GM19455 (cell line): ENCODE results near the gene RASD2.

Experiments
- ATAC-seq: cut with Tn5 transposase; IDR thresholded peaks from one replicate; pipeline ENCODE4 v1.9.1; 2021; ENCODE audit not compliant: unreplicated experiment

Gene RASD2

DNA sequence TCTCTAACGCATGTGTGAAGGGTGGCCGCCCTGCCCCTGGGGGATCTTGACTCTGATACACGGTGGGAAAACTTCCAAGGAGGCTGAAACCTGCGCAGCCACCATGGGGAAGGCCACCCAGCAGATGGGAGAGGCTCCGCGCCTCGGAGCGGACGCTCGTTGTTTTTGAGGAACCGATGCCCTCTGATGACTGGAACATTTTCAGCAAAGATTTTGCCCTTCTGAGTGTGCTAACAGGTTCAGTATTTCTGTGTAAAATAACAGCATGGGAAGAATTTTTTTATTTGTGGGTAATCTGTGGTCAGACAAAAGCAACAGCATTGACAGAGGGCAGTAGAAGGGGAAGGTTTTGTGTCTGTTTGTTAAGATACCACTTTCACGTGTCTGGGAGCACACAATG is 59.8 kb downstream of the RASD2 start:
- no peak for ATAC-seq

DNA sequence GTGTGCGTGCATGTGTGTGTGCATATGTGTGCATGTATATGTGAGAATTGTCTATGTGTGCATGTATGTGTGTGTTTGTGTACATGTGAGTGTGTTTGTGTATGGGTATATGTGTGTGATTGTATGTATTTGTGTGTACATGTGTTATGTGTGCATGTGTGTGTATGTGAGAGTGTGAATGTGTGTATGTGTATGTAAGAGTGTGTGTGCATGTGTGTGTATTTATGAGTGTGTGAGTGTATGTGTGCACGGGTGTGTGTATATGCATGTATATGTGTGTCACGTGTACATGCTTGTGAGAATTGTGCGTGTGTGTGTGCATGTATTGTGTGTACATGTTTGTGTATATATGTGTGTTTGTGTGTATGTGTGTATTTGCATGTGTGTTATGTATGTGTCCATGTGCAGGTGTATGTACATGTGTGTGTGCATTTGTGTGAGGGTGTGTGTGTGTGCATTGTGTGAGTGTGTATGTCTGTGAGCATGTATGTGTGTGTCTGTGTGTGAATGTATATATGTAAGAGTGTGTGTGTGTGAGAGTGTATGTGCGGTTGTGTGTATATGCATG is 60.5 kb downstream of the RASD2 start:
- ATAC-seq: no peak

DNA sequence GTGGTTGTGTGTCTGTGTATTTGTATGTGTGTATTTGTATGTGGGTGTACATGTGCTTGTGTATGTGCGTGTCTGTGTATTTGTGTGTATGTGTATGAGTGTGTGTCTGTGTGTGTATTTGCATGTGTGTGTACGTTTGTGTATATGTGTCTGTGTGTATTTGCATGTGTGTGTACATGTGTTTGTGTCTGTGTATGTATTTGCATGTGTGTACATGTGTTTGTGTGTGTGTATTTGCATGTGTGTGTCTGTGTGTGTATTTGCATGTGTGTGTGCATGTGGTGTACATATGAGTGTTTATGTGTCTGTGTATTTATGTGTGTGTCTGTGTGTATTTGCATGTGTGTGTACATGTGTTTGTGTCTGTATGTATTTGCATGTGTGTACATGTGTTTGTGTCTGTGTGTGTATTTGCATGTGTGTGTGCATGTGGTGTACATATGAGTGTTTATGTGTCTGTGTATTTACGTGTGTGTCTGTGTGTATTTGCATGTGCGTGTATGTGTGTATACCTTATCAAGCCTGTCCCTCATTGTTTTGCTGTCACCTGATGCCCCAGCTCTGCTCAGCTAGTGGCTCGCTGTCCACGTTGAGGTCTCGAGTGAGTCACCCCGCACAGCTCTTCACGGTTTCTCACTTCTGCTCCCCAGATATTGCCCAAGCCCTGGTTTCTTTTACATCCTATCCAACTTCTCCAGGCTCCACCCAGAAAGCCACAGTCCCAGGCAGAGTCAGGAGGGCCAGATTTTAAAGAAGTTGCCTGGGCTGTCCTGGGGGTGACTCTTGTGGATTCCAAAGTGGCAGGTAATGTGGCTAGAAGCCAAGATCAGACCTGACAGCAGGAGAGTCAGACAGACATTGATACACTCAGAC is 61.3 kb downstream of the RASD2 start:
- no peak for ATAC-seq
